Gastrocnemius medialis (tissue), 4 donors: ENCODE measurements around the gene JAG2.

Experiments used
- CTCF ChIP-seq, 5 experiments: fragments of 450-650 bp in 3 of 5; fragments of 200-600 bp in 2 of 5; sonication (generic) in 2 of 5; IDR thresholded peaks in 4 of 5; conservative IDR thresholded peaks in 1 of 5; 1 replicate in 4 of 5; 2 replicates in 1 of 5; pipeline ENCODE4 v1.5.1; 2016 to 2019; ENCODE audit warnings: antibody characterized with exemption in 5 of 5, mild to moderate bottlenecking in 3 of 5, moderate library complexity in 3 of 5
- POLR2A ChIP-seq, 2 donors: fragments of 450-650 bp; IDR thresholded peaks; one replicate each; pipeline ENCODE4 v1.6.1; 2017; ENCODE audit warnings: antibody characterized with exemption in 2 of 2, mild to moderate bottlenecking in 2 of 2, moderate library complexity in 2 of 2

- TF ChIP-seq CTCF (IDR thresholded peaks at IDR 0.05 in 4 of 5, conservative IDR thresholded peaks at IDR 0.05 in 1 of 5) (no peak), POLR2A (IDR thresholded peaks at IDR 0.05) (no peak)
Observed at GRCh38 chr14:105155071-105155651, 13.4 kb downstream of the JAG2 start.
